Ascending aorta (tissue), 2 donors: ENCODE measurements around the gene CCL18. TPM values are rescaled to one million over a fixed set of nuclear protein-coding genes. Genes with fewer than 3 reads are reported as not detected.
"Not testable (repeated sequence)": the region's sequence is repeated elsewhere in the genome, so short reads cannot be mapped to it uniquely, and the experiment has no call there.

Experiments
- DNase-seq, 2 donors: peaks; one replicate each; pipeline ENCODE4 v3.0.0-alpha.2; 2019; ENCODE audit warnings: low spot score in 2 of 2
- H3K27ac ChIP-seq, 2 donors: fragments of 200-600 bp; sonication (generic); one replicate each; pipeline ENCODE4 v1.5.1; 2016 to 2017; ENCODE audit warnings: mild to moderate bottlenecking in 1 of 2
- H3K27me3 ChIP-seq: fragments of 200-600 bp; sonication (generic); one replicate; pipeline ENCODE4 v1.5.1; 2017
- H3K36me3 ChIP-seq, 2 donors: fragments of 200-600 bp; sonication (generic); one replicate each; pipeline ENCODE4 v1.5.1; 2016
- H3K4me1 ChIP-seq, 2 donors: fragments of 200-600 bp; sonication (generic); one replicate each; pipeline ENCODE4 v1.5.1; 2016 to 2017; ENCODE audit warnings: mild to moderate bottlenecking in 1 of 2
- H3K4me3 ChIP-seq, 2 donors: fragments of 200-600 bp; sonication (generic); one replicate each; pipeline ENCODE4 v1.5.1; 2016 to 2017; ENCODE audit warnings: mild to moderate bottlenecking in 1 of 2
- H3K9me3 ChIP-seq, 2 donors: fragments of 200-600 bp; sonication (generic); one replicate each; pipeline ENCODE4 v1.5.1; 2016
- CTCF ChIP-seq, 3 experiments: fragments of 200-600 bp in 2 of 3; fragments of 450-650 bp in 1 of 3; sonication (generic) in 2 of 3; IDR thresholded peaks; one replicate each; pipeline ENCODE4 v1.5.1; 2016 to 2019; ENCODE audit warnings: antibody characterized with exemption in 3 of 3, mild to moderate bottlenecking in 1 of 3, moderate library complexity in 1 of 3
- intact Hi-C: fragments of 100-400 bp; cut with DNase I; formaldehyde crosslinking; loops from one replicate; pipeline ENCODE4 v1.15.1; 2023
- total RNA-seq: library from RNA; depleted of rRNA; stranded (reverse); fragments of >200 nt; gene quantifications from one replicate; pipeline ENCODE4 v1.1.0, GENCODE V29; 2016

The CCL18 gene, protein sequence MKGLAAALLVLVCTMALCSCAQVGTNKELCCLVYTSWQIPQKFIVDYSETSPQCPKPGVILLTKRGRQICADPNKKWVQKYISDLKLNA
- total RNA-seq: not detected

DNA sequence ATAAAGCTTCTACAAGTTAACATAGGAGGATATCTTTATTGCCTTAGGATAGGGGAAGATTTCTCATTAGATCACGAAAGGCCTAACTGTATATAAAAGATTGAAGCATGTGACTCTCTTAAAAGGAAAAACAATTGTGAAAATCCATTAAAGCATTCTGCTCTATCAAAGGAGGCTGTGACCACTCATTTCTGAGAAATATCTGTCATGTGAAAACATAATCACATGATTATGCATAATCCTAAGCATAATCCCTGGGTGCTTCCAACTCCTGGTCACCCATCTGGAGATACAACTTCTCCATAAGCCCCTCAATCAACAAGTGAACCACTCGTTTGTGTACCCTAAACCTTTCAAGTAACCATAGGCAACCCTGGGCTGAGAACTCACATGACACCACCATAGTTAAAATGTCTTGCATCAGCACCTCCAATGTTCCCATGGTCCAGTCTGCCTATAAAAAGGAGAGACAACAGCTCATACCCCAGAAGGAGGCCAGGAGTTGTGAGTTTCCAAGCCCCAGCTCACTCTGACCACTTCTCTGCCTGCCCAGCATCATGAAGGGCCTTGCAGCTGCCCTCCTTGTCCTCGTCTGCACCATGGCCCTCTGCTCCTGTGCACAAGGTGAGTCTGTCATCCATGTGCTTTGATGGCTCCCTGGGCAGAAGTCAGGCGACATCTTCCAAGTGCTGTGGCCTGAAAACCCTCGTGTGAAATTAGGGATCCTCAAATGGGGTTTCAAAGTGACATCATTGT is at the start of gene CCL18:
CCL18 (plus strand) TSS at position 487 of the 756 bp plus-strand sequence; CDS start at position 558, 71 bp downstream.
- Histone ChIP-seq H3K27ac (no peak within 1 kb of the TSS), H3K4me3 (no peak within 1 kb of the TSS), H3K27me3 (no peaks in the 10 kb centered on the region), H3K36me3 (no peaks in the 10 kb centered on the region), H3K4me1 (no peaks in the 10 kb centered on the region), H3K9me3 (no peaks in the 10 kb centered on the region)
- TF ChIP-seq CTCF (IDR thresholded peaks at IDR 0.05): no peak
- DNase-seq: no peak
- intact Hi-C loops: no loop called here

- intact Hi-C loops: no loop called here
- no peak overlapping the region for H3K27ac ChIP-seq
- no peaks in the 10 kb centered on the region for H3K4me1 ChIP-seq
- H3K36me3 ChIP-seq: no peaks in the 10 kb centered on the region
- no peaks in the 10 kb centered on the region for H3K27me3 ChIP-seq
- no peak for TF ChIP-seq CTCF (IDR thresholded peaks at IDR 0.05)
- H3K4me3 ChIP-seq: no peak overlapping the region
- DNase-seq: no peak
- peaks cover 0 to 8% of the 10 kb centered on the region in 2 donors for H3K9me3 ChIP-seq
Measured at GRCh38 chr17:36014946-36015345, 49.1 kb upstream of the CCL18 start.

GRCh38 chr17:36015895-36016294 is 48.2 kb upstream of the CCL18 start:
- H3K4me1 ChIP-seq, intact Hi-C loops, H3K27ac ChIP-seq, H3K9me3 ChIP-seq, H3K27me3 ChIP-seq, H3K36me3 ChIP-seq, H3K4me3 ChIP-seq, DNase-seq: not testable (repeated sequence)

DNA sequence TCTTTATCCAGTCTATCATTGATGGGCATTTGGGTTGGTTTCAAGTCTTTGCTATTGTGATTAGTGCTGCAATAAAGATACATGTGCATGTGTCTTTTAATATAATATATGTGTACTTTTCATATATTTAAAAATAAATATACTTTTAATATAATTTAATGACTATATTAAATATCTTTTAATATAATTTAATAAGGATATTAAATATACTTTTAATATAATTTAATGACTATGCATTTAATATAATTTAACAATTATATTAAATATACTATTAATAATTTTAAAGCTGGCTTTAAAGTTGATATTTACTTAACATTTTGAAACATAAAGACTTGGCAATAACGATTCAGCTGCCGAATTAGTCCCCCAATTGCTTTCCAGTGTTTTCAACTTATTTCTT is 47.5 kb upstream of the CCL18 start:
- no peaks in the 10 kb centered on the region for H3K36me3 ChIP-seq
- no peak for TF ChIP-seq CTCF (IDR thresholded peaks at IDR 0.05)
- intact Hi-C loops: no loop called here
- no peaks in the 10 kb centered on the region for H3K4me1 ChIP-seq
- no peak overlapping the region for H3K4me3 ChIP-seq
- peaks cover 0 to 8% of the 10 kb centered on the region in 2 donors for H3K9me3 ChIP-seq
- no peaks in the 10 kb centered on the region for H3K27me3 ChIP-seq
- no peak for DNase-seq
- no peak overlapping the region for H3K27ac ChIP-seq

DNA sequence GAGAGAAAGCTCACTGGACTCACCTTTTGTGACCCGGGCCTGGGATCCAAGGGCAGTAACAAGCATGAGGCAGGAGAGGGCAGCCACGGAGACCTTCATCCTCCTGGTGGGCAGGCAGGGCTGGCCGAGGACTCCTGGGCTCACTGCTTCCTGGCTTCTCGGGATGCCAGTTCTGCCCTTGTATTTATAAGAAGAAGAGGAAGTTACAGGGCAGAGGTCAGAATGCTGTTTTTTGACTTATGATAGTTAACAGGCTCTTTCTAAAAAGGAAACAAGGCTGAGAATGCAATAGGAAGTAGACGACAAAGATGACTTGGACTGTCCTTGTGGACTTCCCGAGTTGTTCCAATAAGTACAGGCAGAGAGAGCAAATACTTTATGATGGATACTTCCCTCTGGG is 46.3 kb upstream of the CCL18 start, which contains the start of gene CCL23:
CCL23 (minus strand) TSS at position 174 of the 400 bp plus-strand sequence; CDS start at position 99, 75 bp downstream.
- Histone ChIP-seq H3K27ac (no peak within 1 kb of the TSS), H3K36me3 (no peaks in the 10 kb centered on the region), H3K4me1 (no peaks in the 10 kb centered on the region), H3K9me3 (no peaks in the 10 kb centered on the region), H3K4me3 (no peak within 1 kb of the TSS), H3K27me3 (no peaks in the 10 kb centered on the region)
- intact Hi-C loops: no loop called here
- TF ChIP-seq CTCF (IDR thresholded peaks at IDR 0.05): no peak
- no peak for DNase-seq

DNA sequence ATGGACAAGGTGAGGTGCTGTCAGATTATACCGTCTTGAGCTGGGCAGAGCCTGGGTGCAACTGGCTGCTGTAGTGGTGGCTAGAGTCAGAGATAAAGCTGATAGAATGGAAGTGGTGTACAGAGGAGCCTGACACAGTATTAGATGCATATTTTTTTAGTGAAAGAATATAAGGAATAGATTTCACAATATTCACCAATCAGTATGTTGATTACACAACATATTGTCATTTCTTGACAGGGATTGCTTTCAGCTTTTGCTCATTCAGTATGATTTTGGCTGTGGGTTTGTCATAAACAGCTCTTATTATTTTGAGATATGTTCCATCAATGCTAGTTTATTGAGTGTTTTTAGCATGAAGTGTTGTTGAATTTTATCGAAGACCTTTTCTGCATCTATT is 44.6 kb upstream of the CCL18 start:
- Histone ChIP-seq H3K9me3 (no peaks in the 10 kb centered on the region), H3K27me3 (no peaks in the 10 kb centered on the region), H3K4me1 (no peaks in the 10 kb centered on the region), H3K27ac (no peak overlapping the region), H3K36me3 (no peaks in the 10 kb centered on the region), H3K4me3 (no peak overlapping the region)
- TF ChIP-seq CTCF (IDR thresholded peaks at IDR 0.05): no peak
- intact Hi-C loops: no loop called here
- no peak for DNase-seq
